Measurements from ENCODE around the gene SHMT2. TPM values are rescaled to one million over a fixed set of nuclear protein-coding genes. Genes with fewer than 3 reads are reported as not detected.

SHMT2 gene
- total and polyA plus RNA-seq, 5 donors, result 17.9 to 33.2 (median 28.2) TPM

GRCh38 chr12:57236201-57236924, 6.9 kb downstream of the SHMT2 start:
- WGBS, result 19% methylated on average over 40 of the region's 40 CpGs
- no peak overlapping the region for H3K27ac ChIP-seq (ENCODE audit: low read length)

GRCh38 chr12:57236925-57237595, 7.5 kb downstream of the SHMT2 start:
- DNase-seq (peak; percentile 74 to 88 (median 84)), ATAC-seq (peak; percentile 22 to 32)
- Histone ChIP-seq H3K27ac (ENCODE audit: low read length) (no peak overlapping the region), H3K9me3 (ENCODE audit: control insufficient read depth, low read length) (no peaks in the 10 kb centered on the region), H3K4me3 (ENCODE audit: low read length) (peak overlapping the region; percentile 8), H3K27me3 (ENCODE audit: control insufficient read depth, insufficient read depth) (no peaks in the 10 kb centered on the region), H3K4me1 (ENCODE audit: control insufficient read depth, insufficient read depth, low read length) (no peaks in the 10 kb centered on the region)
- 26% methylated on average over 9 of the region's 9 CpGs for WGBS
- intact Hi-C loops (cut with DNase I), result no loop called here

More at GRCh38 chr12:57236201-57236924, 6.9 kb downstream of the SHMT2 start:
- DNase-seq (peak in 2 of 3 donors; percentile 69 to 74), ATAC-seq (no peak)
- H3K27me3 ChIP-seq (ENCODE audit: control insufficient read depth, insufficient read depth), result no peaks in the 10 kb centered on the region
- peak overlapping the region; percentile 8 for H3K4me3 ChIP-seq (ENCODE audit: low read length)
- intact Hi-C loops (cut with DNase I), result no loop called here
- no peaks in the 10 kb centered on the region for H3K4me1 ChIP-seq (ENCODE audit: control insufficient read depth, insufficient read depth, low read length)
- no peaks in the 10 kb centered on the region for H3K9me3 ChIP-seq (ENCODE audit: control insufficient read depth, low read length)

- H3K27ac ChIP-seq (ENCODE audit: low read length), result no peak overlapping the region
- DNase-seq, result no peak
- no peaks in the 10 kb centered on the region for H3K9me3 ChIP-seq (ENCODE audit: control insufficient read depth, low read length)
- no peaks in the 10 kb centered on the region for H3K27me3 ChIP-seq (ENCODE audit: control insufficient read depth, insufficient read depth)
- WGBS, result 55% methylated on average over 5 of the region's 5 CpGs
- no peak overlapping the region for H3K4me3 ChIP-seq (ENCODE audit: low read length)
- intact Hi-C loops (cut with DNase I), result no loop called here
- ATAC-seq, result no peak
- H3K4me1 ChIP-seq (ENCODE audit: control insufficient read depth, insufficient read depth, low read length), result peaks cover under 1% of the 10 kb centered on the region
Observed at GRCh38 chr12:57237596-57237931, 8.1 kb downstream of the SHMT2 start.

GRCh38 chr12:57237932-57238853, 8.7 kb downstream of the SHMT2 start:
- ATAC-seq (no peak), DNase-seq (peak in 2 of 3 donors; percentile 73 to 74)
- Histone ChIP-seq H3K4me3 (ENCODE audit: low read length) (peak overlapping the region; percentile 52), H3K4me1 (ENCODE audit: control insufficient read depth, insufficient read depth, low read length) (peaks cover 2% of the 10 kb centered on the region), H3K27ac (ENCODE audit: low read length) (no peak overlapping the region), H3K9me3 (ENCODE audit: control insufficient read depth, low read length) (no peaks in the 10 kb centered on the region), H3K27me3 (ENCODE audit: control insufficient read depth, insufficient read depth) (no peaks in the 10 kb centered on the region)
- intact Hi-C loops (cut with DNase I), result loop anchor here in 3 of 4 donors (2.0 kb wide), 2 partner anchors 23 to 25 kb away; no protein-coding TSS in a partner anchor
- 3% methylated on average over 63 of the region's 63 CpGs for WGBS

GRCh38 chr12:57238854-57239554, 9.5 kb downstream of the SHMT2 start:
- ATAC-seq (peak; percentile 70 to 73), DNase-seq (peak; percentile 89 to 96 (median 96))
- WGBS, result 2% methylated on average over 47 of the region's 47 CpGs
- H3K27ac ChIP-seq (ENCODE audit: low read length), result no peak overlapping the region
- H3K27me3 ChIP-seq (ENCODE audit: control insufficient read depth, insufficient read depth), result no peaks in the 10 kb centered on the region
- H3K4me1 ChIP-seq (ENCODE audit: control insufficient read depth, insufficient read depth, low read length), result peaks cover 2% of the 10 kb centered on the region
- peak overlapping the region; percentile 52 for H3K4me3 ChIP-seq (ENCODE audit: low read length)
- intact Hi-C loops (cut with DNase I), result loop anchor here (1.0 to 2.0 kb wide), 3 partner anchors 24 to 26 kb away; no protein-coding TSS in a partner anchor
- no peaks in the 10 kb centered on the region for H3K9me3 ChIP-seq (ENCODE audit: control insufficient read depth, low read length)

- peaks cover 2% of the 10 kb centered on the region for H3K4me1 ChIP-seq (ENCODE audit: control insufficient read depth, insufficient read depth, low read length)
- no peaks in the 10 kb centered on the region for H3K27me3 ChIP-seq (ENCODE audit: control insufficient read depth, insufficient read depth)
- ATAC-seq (no peak), DNase-seq (no peak)
- no peak overlapping the region for H3K27ac ChIP-seq (ENCODE audit: low read length)
- H3K4me3 ChIP-seq (ENCODE audit: low read length), result peak overlapping the region; percentile 54
- WGBS, result 3% methylated on average over 14 of the region's 14 CpGs
- no peaks in the 10 kb centered on the region for H3K9me3 ChIP-seq (ENCODE audit: control insufficient read depth, low read length)
- intact Hi-C loops (cut with DNase I), result loop anchor here (1.0 to 2.0 kb wide), 3 partner anchors 25 to 27 kb away; no protein-coding TSS in a partner anchor
Observed at GRCh38 chr12:57239587-57240065, 10.1 kb downstream of the SHMT2 start.

GRCh38 chr12:57240066-57240921, 10.8 kb downstream of the SHMT2 start:
- DNase-seq (peak in 2 of 3 donors; percentile 78 to 79), ATAC-seq (no peak)
- H3K9me3 ChIP-seq (ENCODE audit: control insufficient read depth, low read length), result no peaks in the 10 kb centered on the region
- no peak overlapping the region for H3K27ac ChIP-seq (ENCODE audit: low read length)
- 1% methylated on average over 72 of the region's 72 CpGs for WGBS
- H3K4me1 ChIP-seq (ENCODE audit: control insufficient read depth, insufficient read depth, low read length), result peaks cover 2% of the 10 kb centered on the region
- H3K4me3 ChIP-seq (ENCODE audit: low read length), result peak overlapping the region; percentile 54
- intact Hi-C loops (cut with DNase I), result no loop called here
- H3K27me3 ChIP-seq (ENCODE audit: control insufficient read depth, insufficient read depth), result no peaks in the 10 kb centered on the region

GRCh38 chr12:57240926-57241401, 11.5 kb downstream of the SHMT2 start:
- 20% methylated on average over 19 of the region's 19 CpGs for WGBS
- peaks cover 2% of the 10 kb centered on the region for H3K4me1 ChIP-seq (ENCODE audit: control insufficient read depth, insufficient read depth, low read length)
- peak overlapping the region; percentile 54 for H3K4me3 ChIP-seq (ENCODE audit: low read length)
- no peaks in the 10 kb centered on the region for H3K27me3 ChIP-seq (ENCODE audit: control insufficient read depth, insufficient read depth)
- DNase-seq (peak in 1 of 3 donors; percentile 61), ATAC-seq (no peak)
- no peak overlapping the region for H3K27ac ChIP-seq (ENCODE audit: low read length)
- H3K9me3 ChIP-seq (ENCODE audit: control insufficient read depth, low read length), result no peaks in the 10 kb centered on the region
- intact Hi-C loops (cut with DNase I), result no loop called here

- Histone ChIP-seq H3K9me3 (ENCODE audit: control insufficient read depth, low read length) (no peaks in the 10 kb centered on the region), H3K27ac (ENCODE audit: low read length) (no peak overlapping the region), H3K4me1 (ENCODE audit: control insufficient read depth, insufficient read depth, low read length) (peaks cover 2% of the 10 kb centered on the region), H3K4me3 (ENCODE audit: low read length) (no peak overlapping the region), H3K27me3 (ENCODE audit: control insufficient read depth, insufficient read depth) (no peaks in the 10 kb centered on the region)
- intact Hi-C loops (cut with DNase I), result no loop called here
- 13% methylated on average over 48 of the region's 48 CpGs for WGBS
- DNase-seq (no peak), ATAC-seq (no peak)
Observed at GRCh38 chr12:57241402-57242310, 12.1 kb downstream of the SHMT2 start.

All from right cardiac atrium (tissue), 5 donors.